ENCODE data around the gene OSCP1.
A peak's percentile ranks its signal among the peaks of the same experiment; 100 is the strongest.

The OSCP1 gene

DNA sequence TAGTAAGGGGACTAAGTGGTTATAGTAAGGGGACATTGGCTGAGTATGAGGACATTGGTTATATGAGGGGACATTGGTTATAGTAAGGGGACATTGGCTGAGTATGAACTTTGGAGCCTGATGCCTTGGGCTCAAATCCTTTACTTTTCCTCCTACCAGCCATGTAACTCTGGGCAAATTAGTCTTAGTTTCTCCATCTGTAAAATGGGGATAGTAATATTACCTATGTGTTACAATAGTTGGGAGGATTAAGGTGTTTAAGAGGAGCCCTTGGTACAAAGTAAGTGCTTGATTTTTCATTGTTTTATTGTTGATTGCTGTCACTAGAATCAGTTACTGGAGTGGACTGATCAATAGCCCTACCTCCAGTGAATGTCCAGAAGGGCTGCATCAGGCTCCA, 2.8 kb downstream of the OSCP1 start:
- no peak for DNase-seq
- Histone ChIP-seq H3K4me3 (ENCODE audit: low read depth, low read length) (no peak overlapping the region), H3K36me3 (replicated peaks) (no peaks in the 10 kb centered on the region), H3K27ac (no peak overlapping the region), H3K27me3 (replicated peaks) (no peaks in the 10 kb centered on the region)
- in situ Hi-C loops (cut with HindIII; ENCODE audit: low pct_ligation_motif_present, low sequenced_read_pairs) = no loop called here
- TF ChIP-seq, protein P1, sequence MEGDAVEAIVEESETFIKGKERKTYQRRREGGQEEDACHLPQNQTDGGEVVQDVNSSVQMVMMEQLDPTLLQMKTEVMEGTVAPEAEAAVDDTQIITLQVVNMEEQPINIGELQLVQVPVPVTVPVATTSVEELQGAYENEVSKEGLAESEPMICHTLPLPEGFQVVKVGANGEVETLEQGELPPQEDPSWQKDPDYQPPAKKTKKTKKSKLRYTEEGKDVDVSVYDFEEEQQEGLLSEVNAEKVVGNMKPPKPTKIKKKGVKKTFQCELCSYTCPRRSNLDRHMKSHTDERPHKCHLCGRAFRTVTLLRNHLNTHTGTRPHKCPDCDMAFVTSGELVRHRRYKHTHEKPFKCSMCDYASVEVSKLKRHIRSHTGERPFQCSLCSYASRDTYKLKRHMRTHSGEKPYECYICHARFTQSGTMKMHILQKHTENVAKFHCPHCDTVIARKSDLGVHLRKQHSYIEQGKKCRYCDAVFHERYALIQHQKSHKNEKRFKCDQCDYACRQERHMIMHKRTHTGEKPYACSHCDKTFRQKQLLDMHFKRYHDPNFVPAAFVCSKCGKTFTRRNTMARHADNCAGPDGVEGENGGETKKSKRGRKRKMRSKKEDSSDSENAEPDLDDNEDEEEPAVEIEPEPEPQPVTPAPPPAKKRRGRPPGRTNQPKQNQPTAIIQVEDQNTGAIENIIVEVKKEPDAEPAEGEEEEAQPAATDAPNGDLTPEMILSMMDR (IDR thresholded peaks at IDR 0.05; ENCODE audit: low read depth, low read length, missing control alignments) = no peak

DNA sequence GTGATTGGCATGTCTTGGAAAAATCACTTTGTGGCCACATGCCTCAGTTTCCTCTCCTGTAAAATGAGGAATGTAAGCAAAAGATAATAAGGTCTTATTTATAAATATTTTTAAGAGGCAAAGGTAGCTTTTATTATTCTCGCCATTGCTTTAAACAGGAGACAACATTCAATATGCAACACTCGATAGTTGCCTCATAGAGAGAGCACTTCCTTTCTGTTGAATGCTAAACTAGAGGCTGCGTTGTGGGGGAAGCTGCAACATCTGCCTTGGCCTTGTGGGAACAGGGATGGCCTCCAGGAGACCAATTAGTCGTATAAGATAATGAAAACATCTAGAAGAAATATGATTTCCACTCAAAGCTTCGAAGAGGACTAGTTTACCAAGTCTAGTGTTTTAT, 3.5 kb downstream of the OSCP1 start:
- no peaks in the 10 kb centered on the region for H3K36me3 ChIP-seq (replicated peaks)
- DNase-seq = no peak
- no peak overlapping the region for H3K4me3 ChIP-seq (ENCODE audit: low read depth, low read length)
- no peak overlapping the region for H3K27ac ChIP-seq
- TF ChIP-seq, protein P1 (IDR thresholded peaks at IDR 0.05; ENCODE audit: low read depth, low read length, missing control alignments) = no peak
- in situ Hi-C loops (cut with HindIII; ENCODE audit: low pct_ligation_motif_present, low sequenced_read_pairs) = no loop called here
- no peaks in the 10 kb centered on the region for H3K27me3 ChIP-seq (replicated peaks)

DNA sequence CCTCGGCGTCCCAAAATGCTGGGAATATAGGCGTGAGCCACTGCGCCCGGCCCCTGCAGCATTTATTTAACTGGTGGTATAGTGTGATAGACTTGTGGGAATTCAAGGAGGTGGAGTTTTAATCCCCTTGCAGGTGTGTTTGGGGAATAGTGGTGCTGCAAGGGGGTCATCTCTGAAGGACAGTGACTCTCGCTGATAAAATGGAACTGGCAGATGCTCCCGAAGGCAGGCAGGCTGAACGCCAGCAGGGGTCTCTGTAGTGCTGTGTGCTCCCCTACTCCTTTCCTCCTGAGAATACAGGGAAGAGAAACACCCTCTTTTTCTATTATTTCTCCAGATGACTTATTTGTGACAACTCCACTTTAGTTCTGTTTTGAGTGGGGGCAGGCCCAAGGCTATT, 4.0 kb downstream of the OSCP1 start:
- Histone ChIP-seq H3K36me3 (replicated peaks) (no peaks in the 10 kb centered on the region), H3K27me3 (replicated peaks) (no peaks in the 10 kb centered on the region), H3K4me3 (ENCODE audit: low read depth, low read length) (no peak overlapping the region), H3K27ac (no peak overlapping the region)
- in situ Hi-C loops (cut with HindIII; ENCODE audit: low pct_ligation_motif_present, low sequenced_read_pairs) = no loop called here
- TF ChIP-seq, protein P1 (IDR thresholded peaks at IDR 0.05; ENCODE audit: low read depth, low read length, missing control alignments) = peak; percentile 67
- no peak for DNase-seq

DNA sequence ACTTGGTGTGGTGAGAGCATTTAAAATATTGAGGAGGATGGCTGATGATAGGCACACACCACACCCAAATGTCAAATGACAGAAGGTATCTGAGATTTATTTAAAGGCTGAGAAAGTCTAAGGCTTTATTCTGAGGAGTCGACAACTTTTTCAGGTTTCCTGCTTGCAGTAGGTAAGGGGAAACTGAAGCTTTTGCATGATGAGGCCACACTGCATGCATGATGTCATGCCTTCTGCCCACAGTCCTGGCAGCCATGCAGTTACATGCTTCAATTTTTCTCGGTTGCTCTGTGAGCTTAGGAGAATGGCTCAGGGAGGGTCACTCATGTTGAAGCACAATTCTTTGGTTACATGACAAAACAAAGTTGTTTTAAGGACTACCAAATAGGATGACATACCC, 7.0 kb downstream of the OSCP1 start:
- no peak for DNase-seq
- no peaks in the 10 kb centered on the region for H3K27me3 ChIP-seq (replicated peaks)
- in situ Hi-C loops (cut with HindIII; ENCODE audit: low pct_ligation_motif_present, low sequenced_read_pairs) = no loop called here
- no peaks in the 10 kb centered on the region for H3K36me3 ChIP-seq (replicated peaks)
- no peak overlapping the region for H3K4me3 ChIP-seq (ENCODE audit: low read depth, low read length)
- TF ChIP-seq, protein P1 (IDR thresholded peaks at IDR 0.05; ENCODE audit: low read depth, low read length, missing control alignments) = no peak
- no peak overlapping the region for H3K27ac ChIP-seq

DNA sequence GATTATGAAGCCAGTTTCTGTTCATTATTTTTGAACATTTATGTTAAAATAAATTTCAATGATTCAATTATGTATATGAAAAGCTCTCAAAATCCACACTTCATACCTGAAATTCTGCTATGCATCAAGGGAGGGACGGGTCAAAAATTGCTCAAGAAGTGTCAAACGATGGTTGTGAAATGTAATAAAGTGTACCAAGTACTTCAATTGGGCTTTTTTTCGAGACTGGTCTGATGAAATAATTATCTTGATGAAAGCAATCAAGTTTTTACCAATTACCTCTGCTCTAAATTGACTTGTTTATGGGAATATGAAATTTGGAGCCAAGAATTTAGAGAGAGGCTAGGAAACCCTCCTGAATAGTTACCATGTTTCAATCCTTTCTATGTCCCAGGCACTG, 7.9 kb downstream of the OSCP1 start:
- in situ Hi-C loops (cut with HindIII; ENCODE audit: low pct_ligation_motif_present, low sequenced_read_pairs) = no loop called here
- no peaks in the 10 kb centered on the region for H3K27me3 ChIP-seq (replicated peaks)
- TF ChIP-seq, protein P1 (IDR thresholded peaks at IDR 0.05; ENCODE audit: low read depth, low read length, missing control alignments) = no peak

DNA sequence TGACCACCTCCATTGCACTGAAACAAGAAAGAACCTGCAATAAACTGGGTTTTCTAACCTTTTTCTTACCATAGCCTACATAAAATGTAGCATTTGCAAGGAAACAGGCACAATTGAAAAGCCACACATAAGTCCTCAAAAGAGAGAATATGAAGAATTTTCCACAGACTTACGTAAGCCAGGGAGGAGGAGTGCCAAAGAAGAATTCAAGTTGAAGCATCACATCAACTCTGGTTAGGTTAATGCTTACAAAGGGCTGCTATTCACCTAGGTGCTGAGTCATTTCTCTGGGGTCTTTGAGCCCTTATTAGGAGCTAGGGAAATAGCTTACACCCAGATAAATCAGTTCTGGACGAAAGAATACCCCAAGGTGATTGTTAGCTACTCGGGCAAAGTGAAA, 9.6 kb downstream of the OSCP1 start:
- no peaks in the 10 kb centered on the region for H3K27me3 ChIP-seq (replicated peaks)
- TF ChIP-seq, protein P1 (IDR thresholded peaks at IDR 0.05; ENCODE audit: low read depth, low read length, missing control alignments) = no peak
- H3K27ac ChIP-seq = no peak overlapping the region
- no peak overlapping the region for H3K4me3 ChIP-seq (ENCODE audit: low read depth, low read length)
- no peaks in the 10 kb centered on the region for H3K36me3 ChIP-seq (replicated peaks)
- DNase-seq = no peak
- in situ Hi-C loops (cut with HindIII; ENCODE audit: low pct_ligation_motif_present, low sequenced_read_pairs) = no loop called here

More for the DNA sequence above, 7.9 kb downstream of the OSCP1 start:
- H3K27ac ChIP-seq = no peak overlapping the region
- H3K36me3 ChIP-seq (replicated peaks) = no peaks in the 10 kb centered on the region
- no peak for DNase-seq
- no peak overlapping the region for H3K4me3 ChIP-seq (ENCODE audit: low read depth, low read length)

All from brain microvascular endothelial cell (primary cell).